Skeletal muscle tissue (tissue), 4 donors: ENCODE data around the gene KRTAP10-10. TPM values are rescaled to one million over a fixed set of nuclear protein-coding genes. Genes with fewer than 3 reads are reported as not detected.
"Not testable (repeated sequence)": the region's sequence is repeated elsewhere in the genome, so short reads cannot be mapped to it uniquely, and the experiment has no call there.

Experiments
- H3K27ac ChIP-seq: one replicate; pipeline ENCODE4 v1.7.0; 2013; ENCODE audit warnings: mild to moderate bottlenecking, low read depth, low read length, inconsistent platforms
- H3K27me3 ChIP-seq, 3 donors: one replicate each; pipeline ENCODE4 v1.7.0; 2013; ENCODE audit warnings: low read length in 3 of 3; ENCODE audit not compliant: control insufficient read depth in 3 of 3, insufficient read depth in 3 of 3
- H3K36me3 ChIP-seq, 3 donors: one replicate each; pipeline ENCODE4 v1.7.0; 2013; ENCODE audit warnings: low read length in 3 of 3; ENCODE audit not compliant: control insufficient read depth in 3 of 3, insufficient read depth in 3 of 3
- H3K4me1 ChIP-seq, 3 donors: one replicate each; pipeline ENCODE4 v1.7.0; 2013; ENCODE audit warnings: low read length in 3 of 3, mild to moderate bottlenecking in 3 of 3; ENCODE audit not compliant: control insufficient read depth in 3 of 3, insufficient read depth in 3 of 3
- H3K4me3 ChIP-seq, 3 donors: one replicate each; pipeline ENCODE4 v1.7.0; 2013; ENCODE audit warnings: low read length in 3 of 3
- H3K9ac ChIP-seq, 3 donors: one replicate each; pipeline ENCODE4 v1.7.0; 2013; ENCODE audit warnings: low read length in 3 of 3, mild to moderate bottlenecking in 3 of 3, moderate library complexity in 2 of 3, low read depth in 1 of 3
- H3K9me3 ChIP-seq, 3 donors: one replicate each; pipeline ENCODE4 v1.7.0; 2013; ENCODE audit warnings: low read length in 3 of 3; ENCODE audit not compliant: control insufficient read depth in 3 of 3
- total RNA-seq: library from RNA; depleted of rRNA; stranded (reverse); fragments of >200 nt; gene quantifications from one replicate; pipeline ENCODE4 v1.2.3, GENCODE V29; 2014
- donor health status: Osteomylitis.

The KRTAP10-10 gene
- total RNA-seq, 1 donor from 2014 or later = not detected

DNA sequence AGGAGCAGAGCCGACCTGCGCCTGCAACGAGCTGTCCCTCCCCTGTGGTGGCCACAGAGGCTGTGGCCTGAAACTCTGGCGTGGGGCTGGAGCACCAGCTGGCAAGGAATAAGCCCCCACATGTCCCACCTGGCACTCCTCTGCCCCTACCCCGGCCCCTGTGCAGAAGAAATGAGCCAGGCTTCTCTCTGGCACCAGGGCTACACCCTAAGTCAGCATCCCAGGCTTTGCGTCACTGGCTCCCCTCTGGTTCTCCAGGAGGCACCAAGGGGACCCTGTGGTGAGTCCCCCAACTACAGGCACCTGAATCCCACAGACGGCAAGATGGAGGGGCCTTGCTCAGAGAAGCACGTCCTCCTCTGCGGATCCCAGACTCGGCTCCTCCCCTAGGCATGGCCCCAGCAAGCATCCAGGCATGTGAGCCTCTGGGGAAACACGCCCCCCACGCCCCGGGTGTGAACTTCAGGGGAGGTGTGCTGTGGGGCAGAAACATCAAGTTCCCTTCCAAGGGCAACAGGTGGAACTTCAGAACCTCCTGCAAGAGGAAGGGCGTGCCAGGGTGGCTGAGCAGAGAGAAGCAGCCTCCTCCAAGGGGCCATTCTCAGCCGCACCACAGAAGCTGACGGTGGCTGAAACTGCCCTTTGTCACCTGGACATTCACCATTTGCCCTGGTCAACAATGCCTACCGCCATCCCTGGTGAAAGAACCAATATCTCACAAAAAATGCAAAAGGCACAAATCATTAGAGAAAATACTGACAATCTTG, 33.9 kb upstream of the KRTAP10-10 start:
- peaks cover 0 to 5% (median 0%) of the 10 kb centered on the region in 3 donors for H3K9me3 ChIP-seq
- H3K9ac ChIP-seq = no peak overlapping the region
- no peaks in the 10 kb centered on the region for H3K36me3 ChIP-seq
- H3K4me1 ChIP-seq = no peaks in the 10 kb centered on the region
- H3K4me3 ChIP-seq = no peak overlapping the region
- peaks cover 35 to 47% (median 47%) of the 10 kb centered on the region in 3 donors for H3K27me3 ChIP-seq
- H3K27ac ChIP-seq = no peak overlapping the region

DNA sequence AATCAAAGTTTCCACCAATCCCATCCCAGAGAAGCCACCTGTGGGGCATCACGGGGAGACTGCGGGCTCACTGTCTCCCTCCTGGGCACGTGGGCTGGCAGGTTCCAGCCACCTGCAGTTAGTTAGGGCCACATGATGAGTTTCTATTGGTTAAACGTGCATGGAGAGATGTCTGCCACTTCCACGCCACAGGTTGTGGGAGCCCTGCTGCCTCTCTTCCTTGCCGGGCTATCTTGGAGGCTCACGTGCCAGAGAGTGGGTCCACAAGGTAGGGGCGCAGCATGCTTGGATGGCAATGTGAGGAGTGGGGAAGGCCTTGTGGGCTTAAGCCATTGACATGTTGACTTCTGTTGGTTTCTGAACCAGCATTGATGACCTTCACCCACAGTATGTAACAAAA, 33.2 kb upstream of the KRTAP10-10 start:
- no peak overlapping the region for H3K9ac ChIP-seq
- no peaks in the 10 kb centered on the region for H3K36me3 ChIP-seq
- no peak overlapping the region for H3K4me3 ChIP-seq
- H3K9me3 ChIP-seq = peaks cover 0 to 5% (median 0%) of the 10 kb centered on the region in 3 donors
- no peak overlapping the region for H3K27ac ChIP-seq
- H3K27me3 ChIP-seq = peaks cover 34 to 47% (median 42%) of the 10 kb centered on the region in 3 donors
- H3K4me1 ChIP-seq = no peaks in the 10 kb centered on the region

DNA sequence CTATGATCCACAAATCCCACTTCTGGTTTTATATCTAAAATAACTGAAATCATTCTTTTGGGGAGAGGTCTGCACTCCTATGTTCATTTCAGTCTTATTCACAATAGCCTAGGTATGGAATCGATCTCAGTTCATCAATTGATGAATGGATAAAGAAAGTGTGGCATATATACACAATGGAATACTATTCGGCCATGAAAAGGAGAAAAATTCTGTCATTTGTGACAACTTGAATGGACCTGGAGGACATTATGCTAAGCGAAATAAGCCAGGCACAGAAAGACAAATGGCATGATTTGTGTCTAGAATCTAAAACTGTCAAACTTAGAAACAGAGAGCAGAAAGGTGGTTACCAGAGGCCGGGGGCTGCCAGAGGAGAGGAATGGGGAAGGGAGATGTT, 30.7 kb upstream of the KRTAP10-10 start:
- peaks cover 2 to 8% (median 2%) of the 10 kb centered on the region in 3 donors for H3K9me3 ChIP-seq

DNA sequence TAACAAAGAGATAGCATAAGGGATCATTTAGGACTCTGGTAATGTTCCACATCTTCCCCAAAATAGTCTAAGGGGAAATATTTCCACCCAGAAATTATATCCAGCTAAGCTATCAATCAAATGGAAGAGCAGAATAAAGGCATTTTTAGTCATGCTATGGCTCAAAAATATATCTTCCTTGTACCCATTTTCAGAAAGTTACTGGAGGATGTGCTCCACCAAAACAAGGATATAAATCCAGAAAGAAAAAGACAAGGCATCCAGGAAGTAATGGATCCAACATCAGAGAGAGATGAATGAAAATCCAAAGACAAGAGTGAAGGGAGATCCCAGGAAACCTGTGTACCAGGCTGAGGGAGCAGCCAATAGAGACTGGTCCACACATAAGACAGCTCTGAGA, 28.0 kb upstream of the KRTAP10-10 start:
- peaks cover 2 to 9% (median 7%) of the 10 kb centered on the region in 3 donors for H3K9me3 ChIP-seq
- H3K4me1 ChIP-seq = no peaks in the 10 kb centered on the region
- no peak overlapping the region for H3K4me3 ChIP-seq
- no peak overlapping the region for H3K9ac ChIP-seq
- H3K36me3 ChIP-seq = no peaks in the 10 kb centered on the region
- H3K27me3 ChIP-seq = peaks cover 16 to 26% (median 18%) of the 10 kb centered on the region in 3 donors
- no peak overlapping the region for H3K27ac ChIP-seq

More for the DNA sequence above, 30.7 kb upstream of the KRTAP10-10 start:
- H3K9ac ChIP-seq = no peak overlapping the region
- H3K27ac ChIP-seq = no peak overlapping the region
- H3K36me3 ChIP-seq = no peaks in the 10 kb centered on the region
- H3K4me1 ChIP-seq = no peaks in the 10 kb centered on the region
- H3K4me3 ChIP-seq = no peak overlapping the region
- peaks cover 21 to 32% (median 26%) of the 10 kb centered on the region in 3 donors for H3K27me3 ChIP-seq

DNA sequence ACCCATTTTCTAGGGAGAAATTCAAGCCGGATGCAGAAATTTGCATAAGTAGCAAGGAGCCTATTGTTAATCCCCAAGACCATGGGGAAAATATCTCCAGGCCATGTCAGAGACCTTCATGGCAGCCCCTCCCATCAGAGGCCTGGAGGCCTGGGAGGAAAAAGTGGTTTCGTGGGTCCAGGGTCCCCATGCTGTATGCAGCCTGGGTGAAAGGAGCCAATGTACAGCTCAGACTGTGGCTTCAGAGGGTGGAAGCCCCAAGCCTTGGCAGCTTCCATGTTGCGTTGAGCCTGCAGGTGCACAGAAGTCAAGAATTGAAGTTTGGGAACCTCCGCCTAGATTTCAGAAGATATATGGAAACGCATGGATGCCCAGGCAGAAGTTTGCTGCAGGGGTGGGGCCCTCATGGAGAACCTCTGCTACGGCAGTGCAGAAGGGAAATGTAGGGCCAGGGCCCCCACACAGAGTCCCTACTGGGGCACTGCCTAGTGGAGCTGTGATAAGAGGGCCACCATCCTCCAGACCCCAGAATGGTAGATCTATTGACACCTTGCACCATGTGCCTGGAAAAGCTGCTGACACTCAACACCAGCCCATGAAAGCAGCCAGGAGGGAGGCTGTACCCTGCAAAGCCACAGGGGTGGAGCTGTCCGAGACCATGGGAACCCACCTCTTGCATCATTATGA, 26.9 kb upstream of the KRTAP10-10 start:
- H3K36me3 ChIP-seq, H3K27ac ChIP-seq, H3K9ac ChIP-seq, H3K4me3 ChIP-seq, H3K4me1 ChIP-seq, H3K9me3 ChIP-seq: not testable (repeated sequence)
- peaks cover 24 to 36% (median 28%) of the 10 kb centered on the region in 3 donors for H3K27me3 ChIP-seq

DNA sequence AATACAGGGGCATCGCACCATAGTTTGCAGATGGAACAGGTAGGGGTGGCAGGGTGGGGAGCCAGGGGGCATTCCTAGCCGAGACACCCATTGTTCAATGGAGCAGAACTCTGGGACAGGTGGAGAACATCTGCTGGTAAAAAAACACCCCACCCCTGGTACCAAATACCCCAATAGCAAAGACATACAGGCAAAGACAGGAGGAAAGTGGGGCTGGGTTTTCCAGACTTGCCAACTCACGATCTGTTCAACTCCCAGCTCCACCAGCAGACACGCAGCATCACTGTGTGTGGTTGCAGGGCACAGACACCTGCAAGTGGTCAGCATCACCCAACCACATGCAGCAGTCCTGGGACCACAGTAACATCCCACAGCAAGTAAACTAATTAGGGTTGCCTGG, 25.6 kb upstream of the KRTAP10-10 start:
- H3K9ac ChIP-seq = no peak overlapping the region
- no peak overlapping the region for H3K4me3 ChIP-seq
- H3K27ac ChIP-seq = no peak overlapping the region
- H3K9me3 ChIP-seq = peaks cover 2 to 7% (median 7%) of the 10 kb centered on the region in 3 donors
- H3K27me3 ChIP-seq = peaks cover 32 to 46% (median 37%) of the 10 kb centered on the region in 3 donors
- no peaks in the 10 kb centered on the region for H3K4me1 ChIP-seq
- no peaks in the 10 kb centered on the region for H3K36me3 ChIP-seq

DNA sequence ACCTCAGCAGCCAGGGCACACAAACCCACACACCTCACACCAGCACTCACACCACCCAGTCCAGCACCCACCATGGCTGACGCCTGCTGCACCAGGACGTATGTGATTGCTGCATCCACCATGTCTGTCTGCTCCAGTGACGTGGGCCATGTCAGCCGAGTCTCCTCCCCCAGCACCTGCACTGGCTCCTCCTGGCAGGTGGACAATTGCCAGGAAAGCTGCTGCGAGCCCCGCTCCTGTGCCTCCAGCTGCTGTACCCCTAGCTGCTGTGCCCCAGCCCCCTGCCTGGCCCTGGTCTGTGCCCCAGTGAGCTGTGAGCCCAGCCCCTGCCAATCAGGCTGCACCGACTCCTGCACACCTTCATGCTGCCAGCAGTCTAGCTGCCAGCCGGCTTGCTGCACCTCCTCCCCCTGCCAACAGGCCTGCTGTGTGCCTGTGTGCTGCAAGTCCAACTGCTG, 25.1 kb upstream of the KRTAP10-10 start, which contains the start of gene KRTAP10-8:
Gene KRTAP10-8 (plus strand): TSS at position 51 of the 458 bp plus-strand sequence. CDS start 22 bp downstream, at position 73.
- Histone ChIP-seq H3K9me3 (peaks cover 2 to 7% (median 7%) of the 10 kb centered on the region in 3 donors), H3K36me3 (no peaks in the 10 kb centered on the region), H3K4me3 (no peak within 1 kb of the TSS), H3K27ac (no peak within 1 kb of the TSS), H3K27me3 (peaks cover 34 to 46% (median 40%) of the 10 kb centered on the region in 3 donors), H3K9ac (no peak within 1 kb of the TSS), H3K4me1 (no peaks in the 10 kb centered on the region)

DNA sequence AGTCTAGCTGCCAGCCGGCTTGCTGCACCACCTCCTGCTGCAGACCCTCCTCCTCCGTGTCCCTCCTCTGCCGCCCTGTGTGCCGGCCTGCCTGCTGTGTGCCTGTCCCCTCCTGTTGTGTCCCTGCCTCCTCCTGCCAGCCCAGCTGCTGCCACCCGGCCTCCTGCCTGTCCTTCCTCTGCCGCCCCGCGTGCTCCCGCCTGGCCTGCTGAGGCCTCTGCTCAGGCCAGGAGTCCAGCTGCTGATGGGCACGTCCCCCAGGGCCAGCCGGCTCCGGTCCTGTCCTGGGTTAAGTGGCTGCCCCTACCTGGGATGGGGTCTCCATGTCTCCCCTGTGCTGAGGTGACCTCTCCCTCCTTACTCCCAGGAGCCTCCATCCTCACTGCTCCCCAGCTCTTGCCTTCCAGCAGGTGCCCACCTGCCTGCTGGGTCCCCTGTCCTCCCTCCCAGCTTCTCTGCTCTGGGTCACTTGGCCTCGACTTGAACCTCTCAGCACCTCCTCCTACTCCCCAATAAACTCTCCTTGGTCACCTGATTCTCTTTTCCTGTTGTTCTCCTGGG, 24.4 kb upstream of the KRTAP10-10 start:
- Histone ChIP-seq H3K4me3 (no peak overlapping the region), H3K9me3 (peaks cover 2 to 7% (median 7%) of the 10 kb centered on the region in 3 donors), H3K27me3 (peaks cover 34 to 47% (median 41%) of the 10 kb centered on the region in 3 donors), H3K4me1 (no peaks in the 10 kb centered on the region), H3K36me3 (no peaks in the 10 kb centered on the region), H3K9ac (no peak overlapping the region), H3K27ac (no peak overlapping the region)

DNA sequence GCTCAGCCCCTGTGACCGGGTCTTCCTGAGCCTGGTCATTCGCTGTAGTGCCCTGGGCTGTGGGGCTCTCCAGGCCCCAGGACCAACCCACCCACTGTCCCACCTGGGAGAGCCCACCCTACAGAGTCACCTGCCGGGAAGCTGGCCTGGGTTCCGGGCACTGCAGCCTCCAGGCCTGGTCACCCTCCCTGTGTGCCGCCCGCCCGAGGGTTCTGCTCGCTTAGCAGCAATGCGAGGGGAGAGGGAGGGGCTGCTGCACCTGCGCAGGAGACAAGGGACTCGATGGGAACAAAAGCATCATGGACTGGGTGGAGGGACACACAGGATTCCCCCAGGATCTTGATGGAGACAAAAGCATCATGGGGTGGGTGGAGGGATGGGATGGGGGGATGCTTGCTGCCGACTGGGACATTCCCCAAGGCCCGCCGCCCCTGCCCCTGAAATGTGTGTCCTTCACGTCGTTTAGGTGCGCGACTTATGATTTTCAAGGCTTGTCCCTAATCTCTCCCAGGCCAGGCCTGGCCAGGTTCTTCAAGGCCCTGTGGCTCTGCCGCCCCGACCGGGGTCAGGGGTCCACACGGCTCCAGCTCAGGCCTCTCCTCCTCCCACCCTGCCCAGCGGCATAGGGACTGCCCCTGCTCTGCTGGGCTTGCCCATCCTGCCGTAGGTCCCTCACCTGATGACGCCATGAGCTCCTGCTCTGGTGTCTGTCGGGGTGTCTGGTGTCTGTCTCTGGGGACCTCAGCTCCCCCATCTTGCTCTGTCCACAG, 23.6 kb upstream of the KRTAP10-10 start:
- H3K27ac ChIP-seq = no peak overlapping the region
- H3K4me1 ChIP-seq = no peaks in the 10 kb centered on the region
- H3K9ac ChIP-seq = no peak overlapping the region
- no peaks in the 10 kb centered on the region for H3K36me3 ChIP-seq
- H3K4me3 ChIP-seq = no peak overlapping the region
- peaks cover 2 to 7% (median 7%) of the 10 kb centered on the region in 3 donors for H3K9me3 ChIP-seq
- H3K27me3 ChIP-seq = peaks cover 34 to 47% (median 41%) of the 10 kb centered on the region in 3 donors
